Glomerular endothelial cell (primary cell): Measurements from ENCODE around the gene SCEL. TPM values are rescaled to one million over a fixed set of nuclear protein-coding genes. Genes with fewer than 3 reads are reported as not detected.
A peak's percentile ranks its signal among the peaks of the same experiment; 100 is the strongest.
"Not testable (repeated sequence)": the region's sequence is repeated elsewhere in the genome, so short reads cannot be mapped to it uniquely, and the experiment has no call there.

ENCODE experiments used
- DNase-seq: peaks from one replicate; pipeline ENCODE4 v3.0.0-alpha.2; 2011; ENCODE audit warnings: low read depth, low spot score; ENCODE audit errors: extremely low read depth
- total RNA-seq: library from RNA; depleted of rRNA; stranded (reverse); fragments of >200 nt; gene quantifications from 2 replicates; pipeline ENCODE4 v1.2.3, GENCODE V29; 2015

The SCEL gene, protein sequence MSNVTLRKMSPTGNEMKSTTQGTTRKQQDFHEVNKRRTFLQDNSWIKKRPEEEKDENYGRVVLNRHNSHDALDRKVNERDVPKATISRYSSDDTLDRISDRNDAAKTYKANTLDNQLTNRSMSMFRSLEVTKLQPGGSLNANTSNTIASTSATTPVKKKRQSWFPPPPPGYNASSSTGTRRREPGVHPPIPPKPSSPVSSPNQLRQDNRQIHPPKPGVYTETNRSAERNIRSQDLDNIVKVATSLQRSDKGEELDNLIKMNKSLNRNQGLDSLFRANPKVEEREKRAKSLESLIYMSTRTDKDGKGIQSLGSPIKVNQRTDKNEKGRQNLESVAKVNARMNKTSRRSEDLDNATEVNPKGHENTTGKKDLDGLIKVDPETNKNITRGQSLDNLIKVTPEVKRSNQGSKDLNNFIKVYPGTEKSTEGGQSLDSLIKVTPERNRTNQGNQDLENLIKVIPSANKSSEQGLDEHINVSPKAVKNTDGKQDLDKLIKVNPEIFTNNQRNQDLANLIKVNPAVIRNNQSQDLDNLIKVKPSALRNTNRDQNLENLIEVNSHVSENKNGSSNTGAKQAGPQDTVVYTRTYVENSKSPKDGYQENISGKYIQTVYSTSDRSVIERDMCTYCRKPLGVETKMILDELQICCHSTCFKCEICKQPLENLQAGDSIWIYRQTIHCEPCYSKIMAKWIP
- total RNA-seq = not detected in 2 replicates

- DNase-seq = no peak
Observed at GRCh38 chr13:77535448-77535847, at the start of gene SCEL. Gene SCEL (plus strand): TSS chr13:77535706. CDS start chr13:77555876, 20,170 bp downstream.

- no peak for DNase-seq
Observed at GRCh38 chr13:77489566-77490337, 45.8 kb upstream of the SCEL start.

DNA sequence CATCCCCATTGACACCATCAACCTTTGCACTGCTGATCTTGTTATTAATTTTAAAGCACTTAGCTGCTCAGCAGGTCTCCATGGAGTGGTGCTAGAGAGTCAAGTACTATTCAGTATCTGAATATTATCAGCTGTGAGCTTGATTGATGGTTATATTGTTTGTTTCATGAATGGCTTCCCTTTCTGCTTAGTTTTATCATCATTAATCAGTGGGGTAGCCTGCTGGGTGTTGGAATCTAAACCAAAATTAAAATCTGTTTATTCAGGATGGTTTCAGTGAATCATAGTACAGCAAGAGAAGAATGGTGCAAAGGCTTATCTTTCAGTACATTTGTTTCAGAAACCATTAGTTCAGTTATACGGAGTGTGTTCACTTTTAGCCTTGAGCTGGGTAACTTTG is 42.5 kb upstream of the SCEL start:
- DNase-seq = peak; percentile 67

DNA sequence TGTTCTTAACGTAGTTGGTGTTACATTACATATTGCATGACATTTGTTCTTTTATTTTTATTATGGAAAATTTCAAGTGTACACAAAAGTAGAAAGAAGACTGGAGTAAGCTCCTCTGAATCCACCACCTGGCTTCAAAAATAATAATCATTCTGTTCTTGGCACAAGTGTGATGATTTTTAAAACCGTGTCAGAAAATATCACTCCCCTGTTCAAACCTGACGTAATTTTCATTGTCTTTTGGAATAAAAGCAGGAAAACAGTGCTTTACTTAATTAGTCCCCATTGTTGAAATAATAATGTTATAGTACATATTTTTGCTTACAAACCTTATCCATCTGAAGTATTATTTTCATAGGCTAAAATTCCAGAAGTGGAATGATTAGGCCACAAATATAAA is 41.3 kb upstream of the SCEL start:
- DNase-seq = no peak

DNA sequence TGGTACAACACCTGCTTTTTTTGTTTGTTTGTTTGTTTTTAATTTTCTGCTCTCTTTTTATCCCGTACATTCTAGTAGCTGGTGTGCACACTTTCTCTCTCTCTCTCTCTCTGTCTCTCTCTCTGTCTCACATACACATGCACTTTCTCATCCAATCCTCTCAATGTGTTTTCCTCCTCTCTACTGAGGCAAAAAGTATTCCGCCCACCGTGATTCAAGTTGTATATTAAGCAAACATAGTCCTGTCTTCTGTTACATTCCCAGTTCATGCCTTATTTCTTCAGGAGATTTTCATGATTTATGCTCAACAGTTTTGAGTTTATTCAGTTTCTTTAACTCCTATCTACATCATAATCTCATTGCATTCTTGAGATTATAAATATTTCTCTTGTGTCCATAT is 38.2 kb upstream of the SCEL start:
- DNase-seq = no peak

- no peak for DNase-seq
Observed at GRCh38 chr13:77497835-77498234, 37.7 kb upstream of the SCEL start.

DNA sequence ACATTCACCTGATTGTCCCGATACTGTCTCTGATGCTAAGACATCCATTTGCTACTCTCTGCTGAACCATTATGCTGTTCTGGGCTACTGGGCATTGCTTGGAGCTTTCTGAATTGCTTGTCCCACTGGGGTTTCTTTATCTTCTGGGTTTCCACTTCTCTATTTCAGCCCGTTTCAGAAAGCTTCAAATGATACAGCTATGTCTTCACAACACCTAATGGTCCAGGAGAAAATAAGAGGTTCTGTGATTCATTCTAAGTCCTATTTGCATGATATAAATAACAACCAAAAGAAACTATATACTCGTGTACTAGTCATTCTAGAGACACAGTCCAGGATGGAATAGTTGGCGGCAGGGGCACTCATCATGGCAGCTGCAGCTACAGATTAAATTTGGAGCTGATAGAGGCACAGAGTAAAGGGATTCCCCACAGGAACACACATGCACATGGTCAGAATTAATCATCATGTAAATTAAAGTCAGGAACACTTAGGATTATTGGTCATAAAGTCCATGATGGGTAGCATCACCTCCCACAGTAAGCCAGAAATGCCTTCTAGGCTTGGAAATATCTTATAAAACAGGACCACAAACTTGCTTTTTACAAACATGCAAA is 33.3 kb upstream of the SCEL start:
- DNase-seq = no peak

- DNase-seq = no peak
Observed at GRCh38 chr13:77503398-77503797, 32.1 kb upstream of the SCEL start.

- no peak for DNase-seq
Observed at GRCh38 chr13:77506874-77507273, 28.6 kb upstream of the SCEL start.

- DNase-seq = no peak
Observed at GRCh38 chr13:77507931-77508776, 27.4 kb upstream of the SCEL start.

- DNase-seq = no peak
Observed at GRCh38 chr13:77508959-77509620, 26.4 kb upstream of the SCEL start.

DNA sequence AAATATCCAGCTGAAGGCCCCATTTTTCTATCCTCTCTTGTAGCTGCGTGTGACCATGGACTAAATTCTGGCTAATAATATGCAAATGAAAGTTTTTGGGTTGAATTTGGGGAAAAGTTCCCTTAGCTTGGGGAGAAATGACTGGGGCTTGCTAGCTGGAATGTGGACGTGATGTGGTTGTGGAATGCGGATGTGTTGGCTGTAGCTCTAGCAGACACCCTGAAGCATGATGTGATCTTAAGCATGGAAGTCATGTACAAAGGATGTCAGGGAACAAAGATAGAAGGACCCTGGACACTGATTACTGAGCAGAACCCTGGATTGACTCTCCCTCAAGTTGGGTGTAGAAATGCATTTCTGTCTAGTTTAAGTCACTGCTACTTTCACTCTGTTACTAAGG is 25.4 kb upstream of the SCEL start:
- DNase-seq = no peak

DNA sequence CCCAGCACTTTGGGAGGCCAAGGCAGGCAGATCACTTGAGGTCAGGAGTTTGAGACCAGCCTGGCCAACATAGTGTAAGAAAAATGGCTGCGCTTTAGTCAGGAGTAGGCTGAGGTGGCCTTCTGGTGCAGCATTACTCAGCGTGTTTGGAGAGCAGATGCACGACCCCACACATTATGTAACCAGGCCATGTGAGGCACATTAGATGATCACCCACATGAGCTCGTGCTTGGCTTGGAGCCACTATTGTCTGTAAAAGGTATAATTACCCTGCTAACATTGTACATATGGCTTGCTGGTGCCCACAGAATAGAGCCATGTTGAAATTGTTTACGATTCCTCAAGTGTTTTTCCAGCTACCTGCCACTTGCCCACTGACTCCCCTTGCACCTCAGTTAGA is 24.0 kb upstream of the SCEL start:
- no peak for DNase-seq

DNA sequence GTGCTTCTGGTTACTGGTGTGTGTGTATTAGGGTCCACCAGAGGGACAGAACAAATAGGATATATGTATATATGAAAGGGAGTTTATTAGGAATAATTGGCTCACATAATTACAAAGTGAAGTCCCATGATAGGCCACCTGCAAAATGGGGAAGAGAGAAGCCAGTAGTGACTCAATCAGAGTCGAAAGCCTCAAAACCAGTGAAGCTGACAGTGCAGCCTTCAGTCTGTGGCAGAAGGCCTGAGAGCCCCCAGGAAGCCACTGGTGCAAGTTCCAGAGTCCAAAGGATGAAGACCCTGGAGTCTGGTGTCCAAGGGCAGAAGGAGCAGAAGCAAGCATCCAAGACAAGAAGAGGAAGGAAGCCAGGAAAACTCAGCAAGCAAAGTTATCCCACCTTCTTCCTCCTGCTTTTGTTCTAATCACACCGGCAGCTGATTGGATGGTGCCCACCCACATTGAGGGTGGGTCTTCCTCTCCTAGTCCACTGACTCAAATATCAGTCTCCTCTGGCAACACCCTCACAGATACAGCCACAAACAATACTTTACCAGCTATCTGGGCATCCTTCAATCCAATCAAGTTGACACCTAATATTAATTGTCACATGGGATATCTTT is 21.7 kb upstream of the SCEL start:
- no peak for DNase-seq

GRCh38 chr13:77514336-77514726 is 21.2 kb upstream of the SCEL start:
- DNase-seq = no peak

DNA sequence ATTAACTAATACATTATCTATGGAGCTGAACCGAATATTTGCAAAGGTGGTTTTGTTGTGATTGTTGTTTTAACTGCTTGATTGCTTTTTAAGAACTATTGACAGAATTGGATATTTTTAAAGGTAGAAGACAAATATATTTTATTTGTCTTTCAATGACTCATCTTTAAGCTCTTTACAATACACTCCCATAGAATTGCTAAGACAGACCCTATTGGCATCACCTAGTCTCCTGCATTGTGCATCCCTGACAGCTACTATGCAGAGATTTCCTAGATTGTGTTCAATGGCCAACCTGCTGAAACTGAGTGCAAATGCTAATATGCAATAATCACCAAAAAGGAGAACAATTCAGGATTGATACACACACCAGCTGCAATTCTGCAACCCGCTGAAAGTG is 19.7 kb upstream of the SCEL start:
- no peak for DNase-seq

- DNase-seq = no peak
Observed at GRCh38 chr13:77516342-77516789, 19.1 kb upstream of the SCEL start.

- DNase-seq = no peak
Observed at GRCh38 chr13:77518266-77518665, 17.2 kb upstream of the SCEL start.

DNA sequence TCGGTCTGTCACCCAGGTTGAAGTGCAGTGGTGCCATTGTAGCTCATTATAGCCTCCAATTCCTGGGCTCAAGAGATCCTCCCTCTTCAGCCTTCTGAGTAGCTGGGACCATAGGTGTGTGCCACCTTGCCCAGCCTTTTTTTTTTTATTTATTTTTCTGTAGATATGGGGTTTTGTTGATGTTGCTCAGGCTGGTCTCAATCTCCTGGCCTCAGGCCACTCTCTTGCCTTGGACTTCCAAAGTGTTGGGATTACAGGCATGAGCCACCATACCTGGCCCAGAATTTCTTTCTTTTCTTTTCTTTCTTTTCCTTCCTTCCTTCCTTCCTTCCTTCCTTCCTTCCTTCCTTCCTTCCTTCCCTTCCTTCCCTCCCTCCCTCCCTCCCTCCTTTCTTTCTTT is 16.1 kb upstream of the SCEL start:
- DNase-seq = not testable (repeated sequence)
